Islet of Langerhans (tissue), 1 donor: ENCODE measurements around the gene AAMDC.
A peak's percentile ranks its signal among the peaks of the same experiment; 100 is the strongest.

Experiments used
- FAIRE-seq: peaks from one replicate; lab custom pipeline; 2011; peaks lifted over from hg19 to GRCh38; lab: Jason Lieb, UNC

Gene AAMDC

DNA sequence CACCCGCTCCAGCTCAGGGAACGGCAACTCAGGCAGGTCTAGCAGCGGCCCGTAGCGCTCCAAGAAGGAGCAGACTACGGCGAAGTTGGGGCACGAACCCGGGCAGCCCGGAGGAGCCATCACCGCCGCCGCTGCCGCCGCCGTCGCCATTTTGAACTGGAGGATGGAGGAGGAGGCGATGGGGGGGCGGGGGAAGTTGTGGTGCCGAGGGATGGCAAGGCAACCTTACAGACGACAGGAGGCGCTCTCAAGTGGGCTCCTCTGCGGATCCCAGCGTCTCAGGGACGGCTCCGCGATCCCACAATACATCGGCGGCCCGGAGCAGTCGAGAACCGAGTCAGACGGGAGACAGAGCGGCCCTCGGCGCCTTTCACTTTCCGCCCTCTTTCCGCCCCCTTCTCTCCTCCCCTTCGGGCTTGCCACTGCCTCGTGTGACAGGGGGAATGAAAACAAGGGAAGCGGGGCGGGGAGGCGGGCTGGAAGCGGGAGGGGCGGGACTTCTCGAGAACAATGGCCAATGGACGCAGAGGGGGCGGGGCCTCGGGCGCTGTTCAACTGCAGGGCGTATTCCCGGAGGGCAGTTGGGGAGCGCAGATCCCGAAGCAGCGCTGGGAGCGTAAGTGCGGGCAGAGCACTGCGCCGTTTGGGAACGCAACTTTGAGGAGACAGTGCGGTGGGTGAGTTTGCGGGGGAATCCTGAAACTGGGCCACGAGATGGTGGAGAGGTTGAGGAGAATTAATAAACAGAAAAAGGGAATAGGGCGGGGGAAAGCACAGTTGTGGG is at the start of gene AAMDC, which contains the start of gene RSF1:
TSS of gene AAMDC (plus strand) at position 580 of the 784 bp plus-strand sequence. CDS start 21,353 bp downstream, outside the sequence.
TSS of gene RSF1 (minus strand) at position 158 of the 784 bp plus-strand sequence. CDS start at position 150, 8 bp downstream.
- FAIRE-seq: no peak

GRCh38 chr11:77775936-77776335 is 45.0 kb upstream of the AAMDC start:
- FAIRE-seq: no peak

DNA sequence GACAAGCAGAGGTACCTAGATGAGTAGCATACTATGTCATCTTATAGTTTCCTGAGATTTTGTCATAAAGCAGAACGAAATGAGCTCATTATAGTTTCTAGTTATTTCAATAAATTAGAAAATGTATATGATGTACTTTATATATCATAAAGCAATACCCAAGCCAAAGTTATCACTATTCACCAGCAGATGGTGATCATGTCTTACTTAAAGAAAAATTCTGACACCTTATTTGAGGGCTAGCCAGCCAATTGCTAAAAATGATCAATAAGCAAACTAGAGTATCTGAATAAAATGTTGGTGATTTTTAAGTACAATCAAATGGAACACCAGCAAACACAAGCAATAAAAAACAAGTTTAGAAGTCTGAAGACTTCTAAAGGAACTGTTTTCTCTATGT is 44.5 kb upstream of the AAMDC start:
- FAIRE-seq: no peak

DNA sequence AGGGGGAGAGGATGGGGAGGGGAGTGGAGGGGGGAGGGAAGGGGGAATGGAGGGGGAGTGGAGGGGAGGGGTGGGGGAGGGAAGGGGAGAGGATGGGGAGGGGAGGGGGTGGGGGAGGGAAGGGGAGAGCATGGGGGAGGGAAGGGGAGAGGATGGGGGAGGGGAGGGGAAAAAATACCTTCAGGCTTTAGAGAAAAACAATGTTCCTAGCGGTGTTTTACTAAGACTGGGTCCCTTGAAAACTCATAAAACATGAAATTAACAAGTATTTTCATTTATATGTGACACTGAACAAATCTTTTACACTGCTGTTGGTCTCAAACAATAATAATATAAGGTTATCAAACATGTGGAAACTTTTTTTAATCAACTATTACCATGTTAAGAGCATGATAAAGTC is 42.8 kb upstream of the AAMDC start:
- no peak for FAIRE-seq

DNA sequence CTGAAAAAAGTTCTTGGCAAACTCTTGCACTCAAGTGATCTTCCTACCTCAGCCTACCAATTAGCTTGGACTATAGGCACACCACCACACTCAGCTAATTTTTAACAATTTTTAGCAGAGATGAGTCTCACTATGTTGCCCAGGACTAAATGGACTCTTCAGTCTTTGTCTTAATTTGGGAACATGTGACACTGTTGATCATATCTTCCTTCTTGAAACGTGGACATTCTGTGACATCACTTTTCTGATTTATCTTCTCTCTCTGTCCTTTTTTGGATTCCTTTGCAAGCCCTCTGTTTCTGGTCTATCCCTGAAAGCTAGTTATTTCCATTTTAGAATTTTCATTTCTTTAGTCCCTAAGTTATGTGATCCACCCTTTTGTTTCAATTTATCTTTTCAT is 42.4 kb upstream of the AAMDC start:
- no peak for FAIRE-seq

- FAIRE-seq: no peak
Measured at GRCh38 chr11:77779935-77780334, 41.0 kb upstream of the AAMDC start.

- FAIRE-seq: peak; percentile 47
Measured at GRCh38 chr11:77783025-77783424, 37.9 kb upstream of the AAMDC start.

GRCh38 chr11:77784572-77784971 is 36.4 kb upstream of the AAMDC start:
- no peak for FAIRE-seq

GRCh38 chr11:77789061-77789730 is 31.7 kb upstream of the AAMDC start:
- no peak for FAIRE-seq

DNA sequence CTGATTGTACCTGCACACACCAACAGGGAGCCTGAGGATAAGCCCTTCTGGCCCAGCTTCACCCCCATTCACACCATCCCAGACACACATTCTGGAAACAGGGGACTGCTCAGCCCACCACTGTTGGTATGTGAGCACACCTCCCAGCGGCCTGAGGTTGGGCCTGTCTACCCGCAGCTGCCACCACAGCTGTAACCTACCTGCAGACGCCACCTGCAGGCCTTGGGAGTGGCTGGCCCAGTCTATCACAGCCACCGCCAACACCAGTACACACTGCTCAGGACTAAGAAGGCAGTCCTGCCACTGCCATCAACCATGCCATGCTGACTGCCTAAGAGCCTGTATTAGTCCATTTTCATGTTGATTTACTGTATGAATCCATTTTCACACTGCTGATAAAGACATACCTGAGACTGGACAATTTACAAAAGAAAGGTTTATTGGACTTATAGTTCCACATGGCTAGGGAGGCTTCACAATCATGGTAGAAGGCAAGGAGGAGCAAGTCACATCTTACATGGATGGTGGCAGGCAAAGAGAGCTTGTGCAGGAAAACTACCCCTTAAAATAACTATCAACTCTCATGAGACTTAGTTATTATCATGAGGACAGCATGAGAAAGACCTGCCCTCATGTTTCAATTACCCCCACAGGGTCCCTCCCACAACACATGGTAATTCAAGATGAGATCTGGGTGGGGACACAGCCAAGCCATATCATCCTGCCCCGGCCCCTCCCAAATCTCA is 31.0 kb upstream of the AAMDC start:
- FAIRE-seq: no peak

GRCh38 chr11:77791301-77791700 is 29.6 kb upstream of the AAMDC start:
- FAIRE-seq: no peak

- no peak for FAIRE-seq
Measured at GRCh38 chr11:77793972-77794371, 27.0 kb upstream of the AAMDC start.

GRCh38 chr11:77799338-77799737 is 21.6 kb upstream of the AAMDC start:
- no peak for FAIRE-seq

DNA sequence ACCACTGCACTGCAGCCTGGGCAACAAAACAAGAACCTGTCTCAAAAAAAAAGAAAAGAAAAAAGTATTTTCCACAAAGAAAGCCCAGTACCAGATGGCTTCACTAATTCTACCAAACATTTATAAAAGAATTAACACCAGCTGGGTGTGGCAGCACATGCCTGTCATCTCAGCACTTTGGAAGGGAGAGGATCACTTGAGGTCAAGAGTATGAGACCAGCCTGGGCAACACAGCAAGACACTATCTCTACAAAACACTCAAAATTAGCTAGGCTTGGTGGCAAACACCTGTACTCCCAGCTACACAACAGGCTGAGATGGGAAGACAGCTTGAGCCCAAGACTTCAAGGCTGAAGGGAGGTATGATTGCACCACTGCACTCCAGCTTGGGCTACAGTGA is 20.5 kb upstream of the AAMDC start:
- FAIRE-seq: no peak

DNA sequence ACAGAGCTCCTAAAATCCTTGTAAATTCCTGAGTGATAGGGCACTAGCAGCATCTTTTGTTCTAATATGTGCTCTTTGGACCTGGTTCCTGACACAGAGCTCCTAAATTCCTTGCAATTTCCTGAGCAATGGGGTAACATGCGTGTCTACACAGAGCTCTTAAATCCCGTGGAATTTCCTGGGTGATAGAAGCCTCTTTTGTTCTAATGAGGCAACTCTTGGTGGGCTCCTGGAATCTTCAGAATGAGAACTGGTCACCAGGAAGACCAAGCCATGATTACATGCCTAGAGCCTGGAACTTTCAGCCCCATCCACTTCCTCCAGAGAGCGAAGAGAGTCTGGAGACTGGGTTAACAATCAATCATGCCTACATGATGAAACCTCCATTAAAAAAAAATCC is 19.5 kb upstream of the AAMDC start:
- no peak for FAIRE-seq

DNA sequence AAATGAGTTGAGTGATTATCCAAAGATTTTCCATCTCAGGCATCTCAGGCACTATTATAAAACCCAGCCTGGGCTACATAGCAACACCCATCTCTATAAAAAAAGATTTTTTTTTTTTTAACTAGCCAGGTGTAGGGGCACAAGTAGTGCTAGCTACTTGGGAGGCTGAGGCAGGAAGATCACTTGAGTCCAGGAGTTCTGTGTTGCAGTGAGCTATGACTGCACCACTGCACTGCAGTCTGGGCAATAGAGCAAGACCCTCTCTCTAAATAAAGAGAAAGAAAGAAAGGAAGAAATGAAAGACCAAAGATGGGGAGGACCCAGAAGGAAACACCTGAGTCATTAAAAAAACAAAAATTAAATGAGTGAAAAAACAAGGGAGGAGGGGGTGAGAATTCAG is 14.5 kb upstream of the AAMDC start:
- FAIRE-seq: no peak

GRCh38 chr11:77806993-77807392 is 14.0 kb upstream of the AAMDC start:
- no peak for FAIRE-seq

- no peak for FAIRE-seq
Measured at GRCh38 chr11:77813256-77813655, 7.7 kb upstream of the AAMDC start.

DNA sequence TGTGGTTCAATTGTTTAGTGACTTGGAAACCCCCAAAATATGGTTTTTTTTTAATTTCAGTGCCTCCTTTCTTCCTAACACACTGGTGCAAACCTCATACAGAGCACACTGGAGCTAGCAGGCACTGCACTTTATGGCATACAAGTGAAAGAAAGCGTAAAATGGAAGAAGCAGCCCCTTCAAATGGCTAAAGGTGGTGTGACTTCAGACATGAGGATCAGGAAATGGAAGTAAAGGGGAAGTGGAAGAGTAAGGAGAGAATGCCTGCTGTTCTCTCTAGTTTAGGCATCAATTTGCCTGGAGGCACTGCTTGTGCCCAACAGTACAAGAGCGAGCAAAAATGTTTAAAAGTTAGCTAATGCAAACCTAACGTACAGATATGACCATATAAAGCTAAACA is 6.1 kb upstream of the AAMDC start:
- no peak for FAIRE-seq

DNA sequence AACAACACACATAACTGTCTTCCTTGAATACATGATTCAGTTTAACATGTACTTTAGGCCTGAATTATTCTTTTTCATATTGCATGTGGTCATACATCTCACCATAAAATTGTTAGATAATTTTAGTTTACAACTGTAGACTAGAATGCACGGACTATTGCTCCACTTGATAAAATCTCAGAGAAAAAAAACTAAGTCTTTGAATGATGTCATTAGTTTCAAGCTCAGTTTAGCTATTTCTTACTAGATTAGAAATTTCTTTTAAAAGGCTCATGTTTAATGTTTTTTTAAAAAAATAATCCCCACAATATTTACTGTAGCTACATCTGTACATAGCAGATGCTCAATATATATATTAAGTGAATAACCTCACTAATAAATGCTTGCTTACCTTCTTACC is 5.5 kb upstream of the AAMDC start:
- no peak for FAIRE-seq

GRCh38 chr11:77819411-77819920 is 1.5 kb upstream of the AAMDC start:
- no peak for FAIRE-seq

- no peak for FAIRE-seq
Measured at GRCh38 chr11:77819921-77820564, 901 bp upstream of the AAMDC start.
